Measurements from ENCODE around the gene UNC13C. TPM values are rescaled to one million over a fixed set of nuclear protein-coding genes. Genes with fewer than 3 reads are reported as not detected.

UNC13C gene
- polyA plus RNA-seq, 1 of the 3 experiments (the other 2 are of a cell fraction) = not detected

DNA sequence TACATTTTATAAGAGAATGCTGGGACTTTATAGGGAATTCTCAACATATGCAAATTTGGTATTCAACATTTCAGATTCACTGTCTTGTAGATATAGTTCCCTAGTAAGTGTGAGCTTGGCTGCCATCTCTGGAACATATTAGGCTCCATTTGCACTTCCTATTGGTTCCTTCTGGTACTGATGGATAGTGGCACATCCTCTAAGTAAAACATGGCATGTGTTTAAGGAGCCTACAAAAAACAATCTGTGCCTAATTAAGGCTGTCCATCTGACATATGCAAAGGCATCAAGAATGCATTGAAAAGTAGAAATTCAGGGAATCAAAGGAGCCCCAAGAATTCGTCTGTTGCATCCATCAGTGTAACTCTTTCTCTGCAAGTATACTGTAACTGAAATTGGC, 344.1 kb downstream of the UNC13C start:
- DNase-seq = no peak
- H3K27ac ChIP-seq (ENCODE audit: low read depth in 2 of 2, low read length in 1 of 2) = no peak overlapping the region
- no peaks in the 10 kb centered on the region for H3K4me1 ChIP-seq (ENCODE audit: control insufficient read depth in 1 of 2, insufficient read depth in 2 of 2, low read depth in 1 of 2, low read length in 1 of 2)
- H3F3A ChIP-seq (replicated peaks; ENCODE audit: insufficient read depth) = no peaks in the 10 kb centered on the region
- no peaks in the 10 kb centered on the region for H3K9me2 ChIP-seq
- no peaks in the 10 kb centered on the region for H3K79me2 ChIP-seq (ENCODE audit: insufficient read depth)
- POLR2A ChIA-PET = no interaction called here
- CTCF ChIA-PET = no interaction called here
- no peak overlapping the region for H3K9ac ChIP-seq
- H3K4me2 ChIP-seq = no peak overlapping the region
- no peaks in the 10 kb centered on the region for H4K20me1 ChIP-seq (ENCODE audit: insufficient read depth)
- no peak overlapping the region for H3K4me3 ChIP-seq (ENCODE audit: low read depth in 2 of 2, low read length in 1 of 2)
- no peaks in the 10 kb centered on the region for H3K9me3 ChIP-seq
- WGBS (ENCODE audit: low lambda C conversion rate) = 0% methylated on average over 1 of the region's 1 CpG
- TF ChIP-seq, protein P1, sequence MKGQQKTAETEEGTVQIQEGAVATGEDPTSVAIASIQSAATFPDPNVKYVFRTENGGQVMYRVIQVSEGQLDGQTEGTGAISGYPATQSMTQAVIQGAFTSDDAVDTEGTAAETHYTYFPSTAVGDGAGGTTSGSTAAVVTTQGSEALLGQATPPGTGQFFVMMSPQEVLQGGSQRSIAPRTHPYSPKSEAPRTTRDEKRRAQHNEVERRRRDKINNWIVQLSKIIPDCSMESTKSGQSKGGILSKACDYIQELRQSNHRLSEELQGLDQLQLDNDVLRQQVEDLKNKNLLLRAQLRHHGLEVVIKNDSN (IDR thresholded peaks at IDR 0.05; ENCODE audit: borderline replicate concordance, low read depth) = no peak
- TF ChIP-seq CHD2 (IDR thresholded peaks at IDR 0.05; ENCODE audit: low read length, partially characterized antibody) (no peak), JUND (IDR thresholded peaks at IDR 0.05) (no peak), NRF1 (IDR thresholded peaks at IDR 0.05; ENCODE audit: low read depth, low read length) (no peak), POLR2AphosphoS5 (IDR thresholded peaks at IDR 0.05; ENCODE audit: low read depth, low read length) (no peak), GABPA (IDR thresholded peaks at IDR 0.05; ENCODE audit: low read depth) (no peak), RFX5 (IDR thresholded peaks at IDR 0.05; ENCODE audit: low read length) (no peak), FOXJ3 (CRISPR knock-in tag; IDR thresholded peaks at IDR 0.05) (no peak), RXRA (IDR thresholded peaks at IDR 0.05; ENCODE audit: borderline replicate concordance, low read depth) (no peak), SMC3 (IDR thresholded peaks at IDR 0.05; ENCODE audit: low read depth, low read length) (no peak), SIN3A (IDR thresholded peaks at IDR 0.05; ENCODE audit: borderline replicate concordance, low read depth, low read length) (no peak), TEAD4 (IDR thresholded peaks at IDR 0.05; ENCODE audit: borderline replicate concordance, insufficient read depth) (no peak), GATA2 (CRISPR knock-in tag; IDR thresholded peaks at IDR 0.05) (no peak)
- TF ChIP-seq, protein P2, sequence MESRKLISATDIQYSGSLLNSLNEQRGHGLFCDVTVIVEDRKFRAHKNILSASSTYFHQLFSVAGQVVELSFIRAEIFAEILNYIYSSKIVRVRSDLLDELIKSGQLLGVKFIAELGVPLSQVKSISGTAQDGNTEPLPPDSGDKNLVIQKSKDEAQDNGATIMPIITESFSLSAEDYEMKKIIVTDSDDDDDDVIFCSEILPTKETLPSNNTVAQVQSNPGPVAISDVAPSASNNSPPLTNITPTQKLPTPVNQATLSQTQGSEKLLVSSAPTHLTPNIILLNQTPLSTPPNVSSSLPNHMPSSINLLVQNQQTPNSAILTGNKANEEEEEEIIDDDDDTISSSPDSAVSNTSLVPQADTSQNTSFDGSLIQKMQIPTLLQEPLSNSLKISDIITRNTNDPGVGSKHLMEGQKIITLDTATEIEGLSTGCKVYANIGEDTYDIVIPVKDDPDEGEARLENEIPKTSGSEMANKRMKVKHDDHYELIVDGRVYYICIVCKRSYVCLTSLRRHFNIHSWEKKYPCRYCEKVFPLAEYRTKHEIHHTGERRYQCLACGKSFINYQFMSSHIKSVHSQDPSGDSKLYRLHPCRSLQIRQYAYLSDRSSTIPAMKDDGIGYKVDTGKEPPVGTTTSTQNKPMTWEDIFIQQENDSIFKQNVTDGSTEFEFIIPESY (IDR thresholded peaks at IDR 0.05; ENCODE audit: borderline replicate concordance, low read depth) = no peak
- TF ChIP-seq, protein P3, sequence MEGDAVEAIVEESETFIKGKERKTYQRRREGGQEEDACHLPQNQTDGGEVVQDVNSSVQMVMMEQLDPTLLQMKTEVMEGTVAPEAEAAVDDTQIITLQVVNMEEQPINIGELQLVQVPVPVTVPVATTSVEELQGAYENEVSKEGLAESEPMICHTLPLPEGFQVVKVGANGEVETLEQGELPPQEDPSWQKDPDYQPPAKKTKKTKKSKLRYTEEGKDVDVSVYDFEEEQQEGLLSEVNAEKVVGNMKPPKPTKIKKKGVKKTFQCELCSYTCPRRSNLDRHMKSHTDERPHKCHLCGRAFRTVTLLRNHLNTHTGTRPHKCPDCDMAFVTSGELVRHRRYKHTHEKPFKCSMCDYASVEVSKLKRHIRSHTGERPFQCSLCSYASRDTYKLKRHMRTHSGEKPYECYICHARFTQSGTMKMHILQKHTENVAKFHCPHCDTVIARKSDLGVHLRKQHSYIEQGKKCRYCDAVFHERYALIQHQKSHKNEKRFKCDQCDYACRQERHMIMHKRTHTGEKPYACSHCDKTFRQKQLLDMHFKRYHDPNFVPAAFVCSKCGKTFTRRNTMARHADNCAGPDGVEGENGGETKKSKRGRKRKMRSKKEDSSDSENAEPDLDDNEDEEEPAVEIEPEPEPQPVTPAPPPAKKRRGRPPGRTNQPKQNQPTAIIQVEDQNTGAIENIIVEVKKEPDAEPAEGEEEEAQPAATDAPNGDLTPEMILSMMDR (IDR thresholded peaks at IDR 0.05) = no peak
- TF ChIP-seq, protein P4, sequence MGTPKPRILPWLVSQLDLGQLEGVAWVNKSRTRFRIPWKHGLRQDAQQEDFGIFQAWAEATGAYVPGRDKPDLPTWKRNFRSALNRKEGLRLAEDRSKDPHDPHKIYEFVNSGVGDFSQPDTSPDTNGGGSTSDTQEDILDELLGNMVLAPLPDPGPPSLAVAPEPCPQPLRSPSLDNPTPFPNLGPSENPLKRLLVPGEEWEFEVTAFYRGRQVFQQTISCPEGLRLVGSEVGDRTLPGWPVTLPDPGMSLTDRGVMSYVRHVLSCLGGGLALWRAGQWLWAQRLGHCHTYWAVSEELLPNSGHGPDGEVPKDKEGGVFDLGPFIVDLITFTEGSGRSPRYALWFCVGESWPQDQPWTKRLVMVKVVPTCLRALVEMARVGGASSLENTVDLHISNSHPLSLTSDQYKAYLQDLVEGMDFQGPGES (IDR thresholded peaks at IDR 0.05; ENCODE audit: low read depth, low read length) = no peak
- no peaks in the 10 kb centered on the region for H3K36me3 ChIP-seq (replicated peaks in 1 of 2; ENCODE audit: control insufficient read depth in 1 of 2, insufficient read depth in 2 of 2, low read length in 1 of 2)
- no peak overlapping the region for H2AFZ ChIP-seq (ENCODE audit: low read depth)
- H3K27me3 ChIP-seq (ENCODE audit: insufficient read depth) = no peaks in the 10 kb centered on the region; the same call in 1 of the 2 replicates
